A549 (cell line): ENCODE data around the gene DST. TPM values are rescaled to one million over a fixed set of nuclear protein-coding genes. Genes with fewer than 3 reads are reported as not detected.

Experiments used
- ATAC-seq, 2 experiments: fragments of 200-7000 bp in 1 of 2; fragments of >200 bp in 1 of 2; cut with Nextera tagmentation in 1 of 2; cut with Tn5 transposase in 1 of 2; 3 replicates each; pipeline versions ENCODE4 v1.8.0 to v1.9.1; 2018 to 2020; ENCODE audit warnings: mild to moderate bottlenecking in 1 of 2, moderate library complexity in 1 of 2
- CTCF ChIA-PET: fragments of 300-600 bp; sonication (Branson Sonifier 250); formaldehyde crosslinking; extraction: SDS; loops from one replicate; lab custom pipeline; 2021; ENCODE audit warnings: antibody characterized with exemption, inconsistent platforms; lab: Yijun Ruan, JAX
- POLR2A ChIA-PET: fragments of 350-600 bp; formaldehyde crosslinking; extraction: SDS; loops from one replicate; lab custom pipeline; 2021; ENCODE audit warnings: antibody characterized with exemption, inconsistent platforms; lab: Yijun Ruan, JAX
- DNase-seq, 2 experiments: peaks; one replicate each; pipeline versions ENCODE4 v3.0.0 to v3.0.0-alpha.2; 2011 to 2016; ENCODE audit warnings: low read depth in 1 of 2, low spot score in 1 of 2
- FAIRE-seq: peaks from 2 replicates; lab custom pipeline; 2011; peaks lifted over from hg19 to GRCh38; lab: Jason Lieb, UNC
- H3K27ac ChIP-seq, 2 experiments: fragments of >200 bp; sonication (Bioruptor Twin); formaldehyde crosslinking; 3 replicates each; pipeline ENCODE4 v1.5.1; 2016 to 2017
- H3K4me1 ChIP-seq: fragments of >200 bp; sonication (Bioruptor Twin); formaldehyde crosslinking; 3 replicates; pipeline ENCODE4 v1.6.1; 2016
- H3K4me2 ChIP-seq: fragments of >200 bp; sonication (Bioruptor Twin); formaldehyde crosslinking; 3 replicates; pipeline ENCODE4 v1.6.1; 2016
- H3K4me3 ChIP-seq: fragments of >200 bp; sonication (Bioruptor Twin); formaldehyde crosslinking; 3 replicates; pipeline ENCODE4 v1.5.1; 2016
- H3K9me3 ChIP-seq: fragments of >200 bp; sonication (Bioruptor Twin); formaldehyde crosslinking; 3 replicates; pipeline ENCODE4 v1.6.1; 2016
- CBX8 ChIP-seq: fragments of 200-600 bp; sonication (generic); IDR thresholded peaks from 2 replicates; pipeline ENCODE4 v1.6.1; 2016
- CEBPB ChIP-seq, 2 experiments: fragments of >200 bp in 1 of 2; sonication (Bioruptor Twin) in 1 of 2; formaldehyde crosslinking in 1 of 2; IDR thresholded peaks; 2 replicates each; pipeline ENCODE4 v1.6.1; 2012 to 2016
- CHD2 ChIP-seq: fragments of 150-350 bp; IDR thresholded peaks from 2 replicates; pipeline ENCODE4 v1.6.1; 2014; ENCODE audit warnings: low read length; ENCODE audit not compliant: partially characterized antibody
- EHF ChIP-seq: fragments of 250-450 bp; sonication (Bioruptor Pico); IDR thresholded peaks from 2 replicates; pipeline ENCODE4 v1.5.0; 2020; ENCODE audit warnings: mild to moderate bottlenecking
- ESRRA ChIP-seq: fragments of 150-350 bp; IDR thresholded peaks from 2 replicates; pipeline ENCODE4 v1.6.1; 2014; ENCODE audit warnings: mild to moderate bottlenecking, low read length, borderline replicate concordance
- FOSB ChIP-seq: fragments of 250-450 bp; sonication (Bioruptor Pico); IDR thresholded peaks from 2 replicates; pipeline ENCODE4 v1.5.0; 2020; ENCODE audit warnings: mild to moderate bottlenecking, moderate library complexity
- FOSL2 ChIP-seq, 2 experiments: fragments of 450-650 bp in 1 of 2; fragments of >200 bp in 1 of 2; sonication (Bioruptor Twin) in 1 of 2; formaldehyde crosslinking; IDR thresholded peaks; 2 replicates each; pipeline versions ENCODE4 v1.5.0 to v1.6.1; 2016 to 2020; ENCODE audit warnings: mild to moderate bottlenecking in 1 of 2, moderate library complexity in 1 of 2
- FOXS1 ChIP-seq: fragments of 250-450 bp; sonication (Bioruptor Pico); IDR thresholded peaks from 2 replicates; pipeline ENCODE4 v1.5.0; 2020; ENCODE audit warnings: mild to moderate bottlenecking, moderate library complexity
- GATA3 ChIP-seq: IDR thresholded peaks from 2 replicates; pipeline ENCODE4 v1.6.1; 2012; ENCODE audit warnings: borderline replicate concordance
- HEYL ChIP-seq: fragments of 250-450 bp; sonication (Bioruptor Pico); IDR thresholded peaks from 2 replicates; pipeline ENCODE4 v1.8.0; 2021; ENCODE audit warnings: mild to moderate bottlenecking, moderate library complexity
- HOXB13 ChIP-seq: fragments of 250-450 bp; sonication (Bioruptor Pico); IDR thresholded peaks from 2 replicates; pipeline ENCODE4 v1.5.0; 2020; ENCODE audit warnings: low read depth, mild to moderate bottlenecking, moderate library complexity
- HOXB5 ChIP-seq: fragments of 250-450 bp; sonication (Bioruptor Pico); IDR thresholded peaks from 2 replicates; pipeline ENCODE4 v1.5.0; 2020; ENCODE audit warnings: mild to moderate bottlenecking, moderate library complexity
- JUNB ChIP-seq: fragments of >200 bp; sonication (Bioruptor Twin); formaldehyde crosslinking; IDR thresholded peaks from 2 replicates; pipeline ENCODE4 v1.6.1; 2016
- NFE2L2 ChIP-seq: fragments of 150-350 bp; conservative IDR thresholded peaks from 2 replicates; pipeline ENCODE4 v1.6.1; 2014; ENCODE audit warnings: low read length
- RAD21 ChIP-seq, 2 experiments: fragments of >200 bp in 1 of 2; sonication (Bioruptor Twin) in 1 of 2; formaldehyde crosslinking in 1 of 2; IDR thresholded peaks in 1 of 2; conservative IDR thresholded peaks in 1 of 2; 2 replicates in 1 of 2; 3 replicates in 1 of 2; pipeline ENCODE4 v1.6.1; 2012 to 2018; ENCODE audit warnings: inconsistent platforms in 1 of 2
- RARB ChIP-seq: fragments of 250-450 bp; sonication (Bioruptor Pico); IDR thresholded peaks from 2 replicates; pipeline ENCODE4 v1.8.0; 2021; ENCODE audit warnings: mild to moderate bottlenecking, moderate library complexity
- SMC3 ChIP-seq: fragments of >200 bp; sonication (Bioruptor Twin); formaldehyde crosslinking; IDR thresholded peaks from 3 replicates; pipeline ENCODE4 v1.6.1; 2018; ENCODE audit warnings: inconsistent platforms
- ZC3H11A ChIP-seq: fragments of 450-650 bp; IDR thresholded peaks from 2 replicates; pipeline ENCODE4 v1.6.1; 2014; ENCODE audit warnings: antibody characterized with exemption, mild to moderate bottlenecking
- ZFP36 ChIP-seq: fragments of 450-650 bp; IDR thresholded peaks from 2 replicates; pipeline ENCODE4 v1.6.1; 2014; ENCODE audit warnings: borderline replicate concordance; ENCODE audit not compliant: partially characterized antibody
- ZNF302 ChIP-seq: fragments of 250-450 bp; sonication (Bioruptor Pico); IDR thresholded peaks from 2 replicates; pipeline ENCODE4 v1.9.0; 2021; ENCODE audit warnings: inconsistent platforms, mild to moderate bottlenecking, moderate library complexity
- WGBS: methylation state at CpG from one replicate; pipeline ENCODE4 v1.1.6; 2017; ENCODE audit errors: missing lambda C conversion rate; 5-methylcytosine and 5-hydroxymethylcytosine counted together
- polyA plus RNA-seq, 4 experiments: library from polyadenylated mRNA; depleted of rRNA in 3 of 4; stranded (reverse); fragments of >200 nt; fragmentation: RNase III in 1 of 4; extraction: RNeasy Plus Mini Kit Qiagen cat#74134 plus additional on column Dnase treatment in 1 of 4; gene quantifications; 2 replicates in 3 of 4; 3 replicates in 1 of 4; pipeline ENCODE4 v1.2.3, GENCODE V29; 2011 to 2017
- TF ChIP-seq, protein P1 (sequence below): fragments of >200 bp; sonication (Bioruptor Twin); formaldehyde crosslinking; IDR thresholded peaks from 2 replicates; pipeline ENCODE4 v1.6.1; 2016
- TF ChIP-seq, protein P2 (sequence below): fragments of >200 bp; sonication (Bioruptor Twin); formaldehyde crosslinking; IDR thresholded peaks from 3 replicates; pipeline ENCODE4 v1.5.1; 2016
- TF ChIP-seq, protein P3 (sequence below): fragments of 150-350 bp; IDR thresholded peaks from 2 replicates; pipeline ENCODE4 v1.6.1; 2014; ENCODE audit warnings: low read depth, mild to moderate bottlenecking, low read length
- TF ChIP-seq, protein P4 (sequence below): IDR thresholded peaks from 2 replicates; pipeline ENCODE4 v1.6.1; 2012; ENCODE audit warnings: low read depth, borderline replicate concordance
- TF ChIP-seq, protein P5 (sequence below): IDR thresholded peaks from 2 replicates; pipeline ENCODE4 v1.6.1; 2012
- TF ChIP-seq, protein P6 (sequence below): fragments of 200-600 bp; sonication (generic); IDR thresholded peaks from 2 replicates; pipeline ENCODE4 v1.6.1; 2016; ENCODE audit warnings: antibody characterized with exemption, mild to moderate bottlenecking, moderate library complexity
- TF ChIP-seq, protein P7 (sequence below): fragments of 250-450 bp; sonication (Bioruptor Pico); IDR thresholded peaks from 2 replicates; pipeline ENCODE4 v1.5.0; 2020; ENCODE audit warnings: low read depth, mild to moderate bottlenecking, moderate library complexity
- TF ChIP-seq, protein P8 (sequence below): IDR thresholded peaks from 2 replicates; pipeline ENCODE4 v1.6.1; 2012

DST gene
- polyA plus RNA-seq, 2 of the 4 experiments (the other 2 are of a cell fraction): 32.4 to 99.0 TPM

DNA sequence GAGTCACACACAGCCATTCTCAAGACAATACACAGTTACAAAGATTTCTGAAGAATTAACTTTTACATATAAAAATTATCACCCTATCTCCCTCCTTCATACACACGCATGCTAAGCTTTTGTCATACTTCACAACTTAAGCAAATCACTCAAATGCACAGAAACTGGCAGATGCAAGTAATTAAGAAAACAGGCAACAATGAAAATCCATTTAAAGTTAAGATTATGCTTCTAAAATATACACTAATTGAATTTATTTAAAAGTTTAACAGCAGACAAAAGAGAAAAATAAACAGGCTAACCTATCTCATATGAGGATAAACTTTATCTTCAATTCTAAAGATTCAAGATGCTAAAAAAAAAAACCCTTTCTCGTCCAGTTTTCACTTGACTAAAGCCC is 68.4 kb downstream of the DST start:
- ATAC-seq: no peak
- Histone ChIP-seq H3K4me3 (no peak overlapping the region), H3K4me1 (peaks cover 2% of the 10 kb centered on the region; the same call in 2 of the 3 replicates), H3K27ac (no peak overlapping the region), H3K4me2 (no peak overlapping the region), H3K9me3 (no peaks in the 10 kb centered on the region)
- FAIRE-seq: no peak
- no peak for TF ChIP-seq RARB (CRISPR knock-in tag)
- TF ChIP-seq ZC3H11A: no peak
- no peak for TF ChIP-seq ESRRA
- TF ChIP-seq, protein P1, sequence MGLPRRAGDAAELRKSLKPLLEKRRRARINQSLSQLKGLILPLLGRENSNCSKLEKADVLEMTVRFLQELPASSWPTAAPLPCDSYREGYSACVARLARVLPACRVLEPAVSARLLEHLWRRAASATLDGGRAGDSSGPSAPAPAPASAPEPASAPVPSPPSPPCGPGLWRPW: no peak
- no peak for TF ChIP-seq NFE2L2
- TF ChIP-seq, protein P2, sequence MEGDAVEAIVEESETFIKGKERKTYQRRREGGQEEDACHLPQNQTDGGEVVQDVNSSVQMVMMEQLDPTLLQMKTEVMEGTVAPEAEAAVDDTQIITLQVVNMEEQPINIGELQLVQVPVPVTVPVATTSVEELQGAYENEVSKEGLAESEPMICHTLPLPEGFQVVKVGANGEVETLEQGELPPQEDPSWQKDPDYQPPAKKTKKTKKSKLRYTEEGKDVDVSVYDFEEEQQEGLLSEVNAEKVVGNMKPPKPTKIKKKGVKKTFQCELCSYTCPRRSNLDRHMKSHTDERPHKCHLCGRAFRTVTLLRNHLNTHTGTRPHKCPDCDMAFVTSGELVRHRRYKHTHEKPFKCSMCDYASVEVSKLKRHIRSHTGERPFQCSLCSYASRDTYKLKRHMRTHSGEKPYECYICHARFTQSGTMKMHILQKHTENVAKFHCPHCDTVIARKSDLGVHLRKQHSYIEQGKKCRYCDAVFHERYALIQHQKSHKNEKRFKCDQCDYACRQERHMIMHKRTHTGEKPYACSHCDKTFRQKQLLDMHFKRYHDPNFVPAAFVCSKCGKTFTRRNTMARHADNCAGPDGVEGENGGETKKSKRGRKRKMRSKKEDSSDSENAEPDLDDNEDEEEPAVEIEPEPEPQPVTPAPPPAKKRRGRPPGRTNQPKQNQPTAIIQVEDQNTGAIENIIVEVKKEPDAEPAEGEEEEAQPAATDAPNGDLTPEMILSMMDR: no peak
- no peak for TF ChIP-seq HOXB13 (CRISPR knock-in tag)
- TF ChIP-seq RAD21 (conservative IDR thresholded peaks at IDR 0.05 in 1 of 2, IDR thresholded peaks at IDR 0.05 in 1 of 2): no peak
- TF ChIP-seq CEBPB (IDR thresholded peaks at IDR 0.05): no peak
- no peak for TF ChIP-seq EHF (CRISPR knock-in tag)
- no peak for TF ChIP-seq ZNF302 (CRISPR knock-in tag)
- TF ChIP-seq FOXS1: no peak
- no peak for TF ChIP-seq CBX8
- TF ChIP-seq FOSB (CRISPR knock-in tag): no peak
- no peak for TF ChIP-seq HOXB5
- TF ChIP-seq, protein P3, sequence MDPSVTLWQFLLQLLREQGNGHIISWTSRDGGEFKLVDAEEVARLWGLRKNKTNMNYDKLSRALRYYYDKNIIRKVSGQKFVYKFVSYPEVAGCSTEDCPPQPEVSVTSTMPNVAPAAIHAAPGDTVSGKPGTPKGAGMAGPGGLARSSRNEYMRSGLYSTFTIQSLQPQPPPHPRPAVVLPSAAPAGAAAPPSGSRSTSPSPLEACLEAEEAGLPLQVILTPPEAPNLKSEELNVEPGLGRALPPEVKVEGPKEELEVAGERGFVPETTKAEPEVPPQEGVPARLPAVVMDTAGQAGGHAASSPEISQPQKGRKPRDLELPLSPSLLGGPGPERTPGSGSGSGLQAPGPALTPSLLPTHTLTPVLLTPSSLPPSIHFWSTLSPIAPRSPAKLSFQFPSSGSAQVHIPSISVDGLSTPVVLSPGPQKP: no peak
- TF ChIP-seq JUNB: no peak
- no peak for TF ChIP-seq CHD2
- TF ChIP-seq, protein P4, sequence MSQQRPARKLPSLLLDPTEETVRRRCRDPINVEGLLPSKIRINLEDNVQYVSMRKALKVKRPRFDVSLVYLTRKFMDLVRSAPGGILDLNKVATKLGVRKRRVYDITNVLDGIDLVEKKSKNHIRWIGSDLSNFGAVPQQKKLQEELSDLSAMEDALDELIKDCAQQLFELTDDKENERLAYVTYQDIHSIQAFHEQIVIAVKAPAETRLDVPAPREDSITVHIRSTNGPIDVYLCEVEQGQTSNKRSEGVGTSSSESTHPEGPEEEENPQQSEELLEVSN: no peak
- ChIA-PET POLR2A (no interaction called here), CTCF (interaction anchor here (1.3 kb wide), 1 partner anchor 19 kb away, joined by 3 read pairs; no protein-coding TSS in a partner anchor)
- WGBS: 89% methylated on average over 2 of the region's 2 CpGs
- DNase-seq: no peak

DNA sequence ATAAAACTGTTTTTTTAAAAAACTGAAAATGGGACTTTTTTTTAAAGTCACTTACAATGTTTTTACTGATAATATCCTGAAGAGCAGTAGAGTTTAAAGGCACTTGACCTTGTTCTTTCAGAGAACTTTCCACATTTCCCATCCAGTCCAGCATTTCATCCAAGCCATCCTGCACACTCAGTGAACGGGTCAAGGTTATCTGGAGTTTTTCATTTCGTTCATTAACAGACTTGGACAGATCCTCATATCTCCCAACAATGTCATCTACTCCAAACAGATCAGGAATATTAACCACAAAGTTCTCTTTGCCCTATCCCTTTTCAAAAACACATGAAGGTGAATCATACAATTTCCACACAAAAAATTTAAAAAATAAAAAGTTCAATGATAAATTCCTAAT is 69.1 kb downstream of the DST start:
- Histone ChIP-seq H3K9me3 (no peaks in the 10 kb centered on the region), H3K4me1 (no peaks in the 10 kb centered on the region), H3K27ac (no peak overlapping the region), H3K4me2 (no peak overlapping the region), H3K4me3 (no peak overlapping the region)
- DNase-seq (no peak), FAIRE-seq (no peak), ATAC-seq (no peak)
- 89% methylated on average over 2 of the region's 2 CpGs for WGBS
- CTCF ChIA-PET: no interaction called here
- POLR2A ChIA-PET: no interaction called here
- TF ChIP-seq SMC3: no peak
- TF ChIP-seq, protein P5, sequence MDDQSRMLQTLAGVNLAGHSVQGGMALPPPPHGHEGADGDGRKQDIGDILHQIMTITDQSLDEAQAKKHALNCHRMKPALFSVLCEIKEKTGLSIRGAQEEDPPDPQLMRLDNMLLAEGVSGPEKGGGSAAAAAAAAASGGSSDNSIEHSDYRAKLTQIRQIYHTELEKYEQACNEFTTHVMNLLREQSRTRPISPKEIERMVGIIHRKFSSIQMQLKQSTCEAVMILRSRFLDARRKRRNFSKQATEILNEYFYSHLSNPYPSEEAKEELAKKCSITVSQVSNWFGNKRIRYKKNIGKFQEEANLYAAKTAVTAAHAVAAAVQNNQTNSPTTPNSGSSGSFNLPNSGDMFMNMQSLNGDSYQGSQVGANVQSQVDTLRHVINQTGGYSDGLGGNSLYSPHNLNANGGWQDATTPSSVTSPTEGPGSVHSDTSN: no peak
- TF ChIP-seq, protein P6, sequence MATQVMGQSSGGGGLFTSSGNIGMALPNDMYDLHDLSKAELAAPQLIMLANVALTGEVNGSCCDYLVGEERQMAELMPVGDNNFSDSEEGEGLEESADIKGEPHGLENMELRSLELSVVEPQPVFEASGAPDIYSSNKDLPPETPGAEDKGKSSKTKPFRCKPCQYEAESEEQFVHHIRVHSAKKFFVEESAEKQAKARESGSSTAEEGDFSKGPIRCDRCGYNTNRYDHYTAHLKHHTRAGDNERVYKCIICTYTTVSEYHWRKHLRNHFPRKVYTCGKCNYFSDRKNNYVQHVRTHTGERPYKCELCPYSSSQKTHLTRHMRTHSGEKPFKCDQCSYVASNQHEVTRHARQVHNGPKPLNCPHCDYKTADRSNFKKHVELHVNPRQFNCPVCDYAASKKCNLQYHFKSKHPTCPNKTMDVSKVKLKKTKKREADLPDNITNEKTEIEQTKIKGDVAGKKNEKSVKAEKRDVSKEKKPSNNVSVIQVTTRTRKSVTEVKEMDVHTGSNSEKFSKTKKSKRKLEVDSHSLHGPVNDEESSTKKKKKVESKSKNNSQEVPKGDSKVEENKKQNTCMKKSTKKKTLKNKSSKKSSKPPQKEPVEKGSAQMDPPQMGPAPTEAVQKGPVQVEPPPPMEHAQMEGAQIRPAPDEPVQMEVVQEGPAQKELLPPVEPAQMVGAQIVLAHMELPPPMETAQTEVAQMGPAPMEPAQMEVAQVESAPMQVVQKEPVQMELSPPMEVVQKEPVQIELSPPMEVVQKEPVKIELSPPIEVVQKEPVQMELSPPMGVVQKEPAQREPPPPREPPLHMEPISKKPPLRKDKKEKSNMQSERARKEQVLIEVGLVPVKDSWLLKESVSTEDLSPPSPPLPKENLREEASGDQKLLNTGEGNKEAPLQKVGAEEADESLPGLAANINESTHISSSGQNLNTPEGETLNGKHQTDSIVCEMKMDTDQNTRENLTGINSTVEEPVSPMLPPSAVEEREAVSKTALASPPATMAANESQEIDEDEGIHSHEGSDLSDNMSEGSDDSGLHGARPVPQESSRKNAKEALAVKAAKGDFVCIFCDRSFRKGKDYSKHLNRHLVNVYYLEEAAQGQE: no peak
- no peak for TF ChIP-seq HEYL (CRISPR knock-in tag)
- TF ChIP-seq, protein P3: no peak
- TF ChIP-seq, protein P7, sequence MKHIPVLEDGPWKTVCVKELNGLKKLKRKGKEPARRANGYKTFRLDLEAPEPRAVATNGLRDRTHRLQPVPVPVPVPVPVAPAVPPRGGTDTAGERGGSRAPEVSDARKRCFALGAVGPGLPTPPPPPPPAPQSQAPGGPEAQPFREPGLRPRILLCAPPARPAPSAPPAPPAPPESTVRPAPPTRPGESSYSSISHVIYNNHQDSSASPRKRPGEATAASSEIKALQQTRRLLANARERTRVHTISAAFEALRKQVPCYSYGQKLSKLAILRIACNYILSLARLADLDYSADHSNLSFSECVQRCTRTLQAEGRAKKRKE (CRISPR knock-in tag): no peak
- TF ChIP-seq GATA3: no peak
- no peak for TF ChIP-seq FOSL2 (IDR thresholded peaks at IDR 0.05)
- no peak for TF ChIP-seq FOSL2 (CRISPR knock-in tag; IDR thresholded peaks at IDR 0.05)
- TF ChIP-seq ZFP36: no peak
- no peak for TF ChIP-seq EHF (CRISPR knock-in tag)
- TF ChIP-seq, protein P8, sequence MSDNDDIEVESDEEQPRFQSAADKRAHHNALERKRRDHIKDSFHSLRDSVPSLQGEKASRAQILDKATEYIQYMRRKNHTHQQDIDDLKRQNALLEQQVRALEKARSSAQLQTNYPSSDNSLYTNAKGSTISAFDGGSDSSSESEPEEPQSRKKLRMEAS: no peak
